ENCODE results near the gene HIGD1B.

- TF ChIP-seq CTCF (IDR thresholded peaks at IDR 0.05), result no peak
- TF ChIP-seq POLR2A (IDR thresholded peaks at IDR 0.05), result no peak
Measured at GRCh38 chr17:44828919-44829522, 18.7 kb upstream of the HIGD1B start.

Measured in adrenal gland (tissue), 5 donors.